ENCODE results near the gene SNX32.

The SNX32 gene

GRCh38 chr11:65833297-65834030, at the start of gene SNX32:
TSS of gene SNX32 (plus strand) at chr11:65833963. CDS start at chr11:65834066, 103 bp downstream.
- H3K9me3 ChIP-seq (ENCODE audit: insufficient read depth, low read length): peaks cover 6% of the 10 kb centered on the region; the same call in 1 of the 2 replicates
- H3K4me1 ChIP-seq (ENCODE audit: insufficient read depth, insufficient read length): peaks cover 6% of the 10 kb centered on the region
- peak within 1 kb of the TSS; percentile 80 for H3K9ac ChIP-seq (ENCODE audit: insufficient read length, low read depth)
- peak within 1 kb of the TSS; percentile 66 for H3K4me3 ChIP-seq (ENCODE audit: insufficient read length, low read depth)
- peaks cover 4% of the 10 kb centered on the region for H3K27me3 ChIP-seq (ENCODE audit: insufficient read depth, insufficient read length)
- no peaks in the 10 kb centered on the region for H3K36me3 ChIP-seq (ENCODE audit: insufficient read depth, insufficient read length, low read length)
- TF ChIP-seq ZNF274 (IDR thresholded peaks at IDR 0.05; ENCODE audit: low read depth, low read length) (no peak), SUZ12 (IDR thresholded peaks at IDR 0.05; ENCODE audit: extremely low read depth, insufficient read depth, insufficient read length) (no peak), YY1 (IDR thresholded peaks at IDR 0.05; ENCODE audit: insufficient read depth, insufficient read length) (no peak)
- peak; percentile 91 for DNase-seq (ENCODE audit: low read depth, low spot score)

- H3K4me1 ChIP-seq (ENCODE audit: insufficient read depth, insufficient read length): peaks cover 30% of the 10 kb centered on the region
- TF ChIP-seq ZNF274 (IDR thresholded peaks at IDR 0.05; ENCODE audit: low read depth, low read length) (no peak), SUZ12 (IDR thresholded peaks at IDR 0.05; ENCODE audit: extremely low read depth, insufficient read depth, insufficient read length) (no peak), YY1 (IDR thresholded peaks at IDR 0.05; ENCODE audit: insufficient read depth, insufficient read length) (no peak)
- H3K36me3 ChIP-seq (ENCODE audit: insufficient read depth, insufficient read length, low read length): no peaks in the 10 kb centered on the region
- no peak overlapping the region for H3K9ac ChIP-seq (ENCODE audit: insufficient read length, low read depth)
- DNase-seq (ENCODE audit: low read depth, low spot score): no peak
- no peaks in the 10 kb centered on the region for H3K9me3 ChIP-seq (ENCODE audit: insufficient read depth, low read length)
- peaks cover 64% of the 10 kb centered on the region for H3K27me3 ChIP-seq (ENCODE audit: insufficient read depth, insufficient read length)
- no peak overlapping the region for H3K4me3 ChIP-seq (ENCODE audit: insufficient read length, low read depth)
Observed at GRCh38 chr11:65785319-65786007, 48.3 kb upstream of the SNX32 start.

- H3K9me3 ChIP-seq (ENCODE audit: insufficient read depth, low read length): no peaks in the 10 kb centered on the region
- no peak overlapping the region for H3K9ac ChIP-seq (ENCODE audit: insufficient read length, low read depth)
- peaks cover 64% of the 10 kb centered on the region for H3K27me3 ChIP-seq (ENCODE audit: insufficient read depth, insufficient read length)
- no peak for DNase-seq (ENCODE audit: low read depth, low spot score)
- no peak overlapping the region for H3K4me3 ChIP-seq (ENCODE audit: insufficient read length, low read depth)
- H3K4me1 ChIP-seq (ENCODE audit: insufficient read depth, insufficient read length): peaks cover 36% of the 10 kb centered on the region
- no peak for TF ChIP-seq YY1 (IDR thresholded peaks at IDR 0.05; ENCODE audit: insufficient read depth, insufficient read length)
- no peak for TF ChIP-seq ZNF274 (IDR thresholded peaks at IDR 0.05; ENCODE audit: low read depth, low read length)
- no peak for TF ChIP-seq SUZ12 (IDR thresholded peaks at IDR 0.05; ENCODE audit: extremely low read depth, insufficient read depth, insufficient read length)
- H3K36me3 ChIP-seq (ENCODE audit: insufficient read depth, insufficient read length, low read length): no peaks in the 10 kb centered on the region
Observed at GRCh38 chr11:65786008-65786785, 47.6 kb upstream of the SNX32 start.

- no peak for DNase-seq (ENCODE audit: low read depth, low spot score)
- H3K4me1 ChIP-seq (ENCODE audit: insufficient read depth, insufficient read length): peaks cover 40% of the 10 kb centered on the region
- peaks cover 59% of the 10 kb centered on the region for H3K27me3 ChIP-seq (ENCODE audit: insufficient read depth, insufficient read length)
- H3K36me3 ChIP-seq (ENCODE audit: insufficient read depth, insufficient read length, low read length): no peaks in the 10 kb centered on the region
- peak within 1 kb of the TSS; percentile 69 for H3K9ac ChIP-seq (ENCODE audit: insufficient read length, low read depth)
- TF ChIP-seq ZNF274 (IDR thresholded peaks at IDR 0.05; ENCODE audit: low read depth, low read length) (no peak), SUZ12 (IDR thresholded peaks at IDR 0.05; ENCODE audit: extremely low read depth, insufficient read depth, insufficient read length) (no peak), YY1 (IDR thresholded peaks at IDR 0.05; ENCODE audit: insufficient read depth, insufficient read length) (no peak)
- H3K4me3 ChIP-seq (ENCODE audit: insufficient read length, low read depth): peak within 1 kb of the TSS; percentile 50
- H3K9me3 ChIP-seq (ENCODE audit: insufficient read depth, low read length): no peaks in the 10 kb centered on the region
Observed at GRCh38 chr11:65786786-65787636, 46.8 kb upstream of the SNX32 start, which contains the start of gene OVOL1. TSS of gene OVOL1 (plus strand) at chr11:65787063. CDS start at chr11:65787374, 311 bp downstream.

GRCh38 chr11:65787649-65788622, 45.8 kb upstream of the SNX32 start:
- peaks cover 49% of the 10 kb centered on the region for H3K27me3 ChIP-seq (ENCODE audit: insufficient read depth, insufficient read length)
- peak overlapping the region; percentile 66 for H3K9ac ChIP-seq (ENCODE audit: insufficient read length, low read depth)
- H3K36me3 ChIP-seq (ENCODE audit: insufficient read depth, insufficient read length, low read length): no peaks in the 10 kb centered on the region
- peaks cover 43% of the 10 kb centered on the region for H3K4me1 ChIP-seq (ENCODE audit: insufficient read depth, insufficient read length)
- DNase-seq (ENCODE audit: low read depth, low spot score): no peak
- no peak for TF ChIP-seq YY1 (IDR thresholded peaks at IDR 0.05; ENCODE audit: insufficient read depth, insufficient read length)
- TF ChIP-seq ZNF274 (IDR thresholded peaks at IDR 0.05; ENCODE audit: low read depth, low read length): no peak
- TF ChIP-seq SUZ12 (IDR thresholded peaks at IDR 0.05; ENCODE audit: extremely low read depth, insufficient read depth, insufficient read length): no peak
- no peaks in the 10 kb centered on the region for H3K9me3 ChIP-seq (ENCODE audit: insufficient read depth, low read length)
- H3K4me3 ChIP-seq (ENCODE audit: insufficient read length, low read depth): peak overlapping the region; percentile 49

All from NT2/D1 (cell line).